MM.1S (cell line): ENCODE data around the gene HM13.
A peak's percentile ranks its signal among the peaks of the same experiment; 100 is the strongest.
"Not testable (repeated sequence)": the region's sequence is repeated elsewhere in the genome, so short reads cannot be mapped to it uniquely, and the experiment has no call there.

Source experiments
- DNase-seq: peaks from one replicate; pipeline ENCODE4 v3.0.0-alpha.2; 2015
- H2AFZ ChIP-seq: fragments of 300-600 bp; sonication (generic); 2 replicates; pipeline ENCODE4 v1.6.0; 2016; ENCODE audit warnings: antibody characterized with exemption, low read length
- H3F3A ChIP-seq: fragments of 300-600 bp; sonication (generic); 2 replicates; pipeline ENCODE4 v1.6.1; 2016; ENCODE audit warnings: mild to moderate bottlenecking, antibody characterized with exemption, low read length, moderate library complexity, mixed read lengths; ENCODE audit not compliant: insufficient read depth
- H3K27ac ChIP-seq: fragments of 300-600 bp; sonication (generic); 2 replicates; pipeline ENCODE4 v1.5.1; 2016; ENCODE audit warnings: mild to moderate bottlenecking, low read length
- H3K27me3 ChIP-seq: fragments of 300-600 bp; sonication (generic); replicated peaks from 2 replicates; pipeline ENCODE4 v1.6.0; 2016; ENCODE audit warnings: low read length; ENCODE audit not compliant: insufficient read depth
- H3K36me3 ChIP-seq: fragments of 300-600 bp; sonication (generic); replicated peaks from 2 replicates; pipeline ENCODE4 v1.6.1; 2016; ENCODE audit warnings: mild to moderate bottlenecking, low read length, mixed read lengths; ENCODE audit not compliant: insufficient read depth
- H3K4me1 ChIP-seq: fragments of 300-600 bp; sonication (generic); 2 replicates; pipeline ENCODE4 v1.6.1; 2016; ENCODE audit warnings: low read length, mixed read lengths
- H3K4me2 ChIP-seq: fragments of 300-600 bp; sonication (generic); 2 replicates; pipeline ENCODE4 v1.6.0; 2016; ENCODE audit warnings: low read depth, low read length
- H3K4me3 ChIP-seq: fragments of 300-600 bp; sonication (generic); 2 replicates; pipeline ENCODE4 v1.5.1; 2016; ENCODE audit warnings: low read length, mixed read lengths
- H3K79me2 ChIP-seq: fragments of 300-600 bp; sonication (generic); 2 replicates; pipeline ENCODE4 v1.6.1; 2016; ENCODE audit warnings: mixed run types, low read length, mixed read lengths
- H3K9ac ChIP-seq: fragments of 300-600 bp; sonication (generic); 2 replicates; pipeline ENCODE4 v1.6.1; 2016; ENCODE audit warnings: low read length, mixed read lengths
- H3K9me2 ChIP-seq: fragments of 300-600 bp; sonication (generic); replicated peaks from 2 replicates; pipeline ENCODE4 v1.6.1; 2016; ENCODE audit warnings: mild to moderate bottlenecking, low read length, mixed read lengths; ENCODE audit not compliant: insufficient read depth
- H3K9me3 ChIP-seq: fragments of 300-600 bp; sonication (generic); replicated peaks from 2 replicates; pipeline ENCODE4 v1.6.1; 2016; ENCODE audit warnings: mild to moderate bottlenecking, low read length, mixed read lengths; ENCODE audit not compliant: insufficient read depth
- H4K20me1 ChIP-seq: fragments of 300-600 bp; sonication (generic); 2 replicates; pipeline ENCODE4 v1.6.1; 2016; ENCODE audit warnings: mild to moderate bottlenecking, low read length, moderate library complexity, mixed read lengths; ENCODE audit not compliant: insufficient read depth
- CTCF ChIP-seq: fragments of 300-600 bp; sonication (generic); IDR thresholded peaks from 2 replicates; pipeline ENCODE4 v1.5.1; 2016; ENCODE audit warnings: antibody characterized with exemption, low read length, mixed read lengths
- EZH2 ChIP-seq: fragments of 300-600 bp; sonication (generic); optimal IDR thresholded peaks from 2 replicates; pipeline ENCODE3; 2017; ENCODE audit warnings: low read depth, mild to moderate bottlenecking, antibody characterized with exemption, low read length, mixed read lengths
- EZH2phosphoT487 ChIP-seq: fragments of 300-600 bp; sonication (generic); IDR thresholded peaks from 2 replicates; pipeline ENCODE4 v1.6.1; 2018; ENCODE audit warnings: antibody characterized with exemption, low read length

The HM13 gene

DNA sequence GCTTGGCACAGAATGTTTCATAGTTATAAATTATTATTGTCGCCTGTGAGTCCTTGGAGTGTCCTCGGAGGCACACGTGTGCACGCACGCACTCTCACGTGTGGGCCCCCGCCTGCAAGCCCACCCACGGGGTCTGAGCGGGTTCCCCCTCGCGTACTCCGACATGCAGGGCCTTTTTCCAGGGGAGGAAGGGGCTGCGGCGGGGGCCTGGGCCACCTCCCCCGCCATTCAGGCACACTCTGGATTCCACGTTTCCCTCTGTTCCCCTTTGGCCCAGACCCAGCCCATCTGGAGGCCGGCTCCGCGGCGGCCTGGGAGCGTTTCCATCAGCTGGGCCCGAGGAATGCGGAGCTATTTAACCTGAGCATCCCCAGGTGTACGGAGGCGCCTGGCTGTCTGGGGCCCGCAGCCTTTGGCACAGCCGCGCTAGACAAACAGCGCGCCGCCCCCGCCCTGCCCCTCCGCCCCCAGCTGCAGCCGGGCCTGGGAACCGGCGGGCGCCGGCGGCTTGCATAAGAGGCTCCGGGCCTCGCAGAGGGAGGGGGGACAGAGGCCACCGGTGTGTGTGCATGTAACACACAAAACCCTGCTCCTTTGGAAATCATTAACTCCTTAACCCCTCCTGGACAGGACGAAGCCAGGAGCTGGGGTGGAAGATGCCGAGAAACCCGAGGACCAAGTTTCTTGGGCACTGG is 94.2 kb downstream of the HM13 start:
- Histone ChIP-seq H3K9ac (no peak overlapping the region), H3K9me2 (no peaks in the 10 kb centered on the region), H2AFZ (no peak overlapping the region), H3K27ac (no peak overlapping the region), H3K9me3 (no peaks in the 10 kb centered on the region), H3K27me3 (peaks cover 12% of the 10 kb centered on the region), H3K4me2 (no peak overlapping the region), H3K79me2 (no peaks in the 10 kb centered on the region), H3F3A (no peaks in the 10 kb centered on the region), H4K20me1 (no peaks in the 10 kb centered on the region), H3K4me3 (no peak overlapping the region), H3K4me1 (no peaks in the 10 kb centered on the region; the same call in 1 of the 2 replicates), H3K36me3 (no peaks in the 10 kb centered on the region)
- no peak for TF ChIP-seq EZH2phosphoT487
- TF ChIP-seq EZH2, result no peak
- TF ChIP-seq CTCF, result no peak
- DNase-seq, result no peak

GRCh38 chr20:31612271-31612640 is 98.0 kb downstream of the HM13 start:
- H3K27ac ChIP-seq, H2AFZ ChIP-seq, H3F3A ChIP-seq: not testable (repeated sequence)

GRCh38 chr20:31615416-31615815 is 101.2 kb downstream of the HM13 start:
- no peak overlapping the region for H3K27ac ChIP-seq
- H3F3A ChIP-seq, result no peaks in the 10 kb centered on the region
- no peaks in the 10 kb centered on the region for H4K20me1 ChIP-seq
- no peaks in the 10 kb centered on the region for H3K36me3 ChIP-seq
- no peak overlapping the region for H3K9ac ChIP-seq
- no peaks in the 10 kb centered on the region for H3K79me2 ChIP-seq
- H2AFZ ChIP-seq, result no peak overlapping the region
- H3K4me2 ChIP-seq, result no peak overlapping the region
- no peaks in the 10 kb centered on the region for H3K9me2 ChIP-seq
- H3K9me3 ChIP-seq, result no peaks in the 10 kb centered on the region
- no peak for TF ChIP-seq EZH2
- no peak for TF ChIP-seq EZH2phosphoT487
- TF ChIP-seq CTCF, result no peak
- H3K4me3 ChIP-seq, result no peak overlapping the region
- peaks cover 4% of the 10 kb centered on the region; the same call in 1 of the 2 replicates for H3K4me1 ChIP-seq
- no peak for DNase-seq
- H3K27me3 ChIP-seq, result no peaks in the 10 kb centered on the region

More at GRCh38 chr20:31612271-31612640, 98.0 kb downstream of the HM13 start:
- H3K9me3 ChIP-seq, H3K79me2 ChIP-seq, H3K36me3 ChIP-seq, H4K20me1 ChIP-seq, H3K27me3 ChIP-seq, H3K9me2 ChIP-seq, H3K9ac ChIP-seq, DNase-seq, H3K4me3 ChIP-seq, H3K4me1 ChIP-seq: not testable (repeated sequence)
- H3K4me2 ChIP-seq, result peak overlapping the region; percentile 19; the same call in 1 of the 2 replicates

DNA sequence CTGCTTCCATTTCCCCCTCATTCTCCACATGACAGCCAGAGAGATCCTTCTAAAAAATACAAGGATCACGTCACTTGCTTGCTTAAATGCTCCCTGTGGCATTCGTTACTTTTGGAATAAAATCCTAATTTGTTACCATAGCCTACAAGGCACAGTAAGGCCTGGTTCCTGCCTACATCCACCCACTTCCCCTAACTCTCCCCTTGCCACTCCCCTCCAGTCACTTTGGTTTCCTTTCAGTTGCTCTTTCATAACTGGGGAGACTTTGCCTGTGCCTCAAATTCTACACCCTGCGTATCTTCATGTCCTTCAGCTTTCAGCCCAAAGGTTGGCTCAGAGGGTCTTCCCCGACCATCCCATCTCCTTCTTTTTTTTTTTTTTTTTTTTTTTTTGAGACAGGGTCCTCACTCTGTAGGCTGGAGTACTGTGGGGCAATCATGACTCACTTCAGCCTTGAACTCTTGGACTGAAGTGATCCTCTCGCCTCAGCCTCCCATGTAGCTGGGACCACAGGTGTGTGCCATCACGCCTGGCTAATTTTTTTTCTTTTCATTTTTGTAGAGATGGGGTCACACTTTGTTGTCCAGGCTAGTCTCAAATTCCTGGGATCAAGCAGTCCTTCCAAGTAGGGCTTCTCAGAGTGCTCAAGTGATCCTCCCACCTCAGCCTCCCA is 103.3 kb downstream of the HM13 start:
- no peak for TF ChIP-seq EZH2
- TF ChIP-seq EZH2phosphoT487, result no peak
- TF ChIP-seq CTCF, result no peak
- H3K4me1 ChIP-seq, result peaks cover 9% of the 10 kb centered on the region
- no peak overlapping the region for H3K4me2 ChIP-seq
- H3K27ac ChIP-seq, result no peak overlapping the region
- no peaks in the 10 kb centered on the region for H3K36me3 ChIP-seq
- DNase-seq, result no peak
- H2AFZ ChIP-seq, result no peak overlapping the region
- no peaks in the 10 kb centered on the region for H3K9me2 ChIP-seq
- H3K4me3 ChIP-seq, result no peak overlapping the region
- H3K79me2 ChIP-seq, result no peaks in the 10 kb centered on the region
- H3K27me3 ChIP-seq, result no peaks in the 10 kb centered on the region
- no peaks in the 10 kb centered on the region for H3K9me3 ChIP-seq
- no peak overlapping the region for H3K9ac ChIP-seq
- H4K20me1 ChIP-seq, result no peaks in the 10 kb centered on the region
- H3F3A ChIP-seq, result no peaks in the 10 kb centered on the region
